Tibial nerve (tissue), 4 donors: ENCODE data around the gene DNAJA3. TPM values are rescaled to one million over a fixed set of nuclear protein-coding genes. Genes with fewer than 3 reads are reported as not detected.

Source experiments
- DNase-seq, 2 donors: peaks; one replicate each; pipeline ENCODE4 v3.0.0-alpha.2; 2019; ENCODE audit warnings: low spot score in 2 of 2
- H3K27ac ChIP-seq, 4 donors: fragments of 200-600 bp; sonication (generic) in 3 of 4; one replicate each; pipeline ENCODE4 v1.5.1; 2017 to 2019; ENCODE audit warnings: mild to moderate bottlenecking in 1 of 4
- H3K27me3 ChIP-seq, 2 donors: fragments of 200-600 bp; sonication (generic) in 1 of 2; one replicate each; pipeline versions ENCODE4 v1.5.1 to v1.6.0; 2017 to 2019
- H3K36me3 ChIP-seq, 3 donors: fragments of 200-600 bp; sonication (generic); one replicate each; pipeline ENCODE4 v1.5.1; 2018 to 2019
- H3K4me1 ChIP-seq, 4 donors: fragments of 200-600 bp; sonication (generic) in 3 of 4; one replicate each; pipeline ENCODE4 v1.5.1; 2017 to 2019
- H3K4me3 ChIP-seq, 4 donors: fragments of 200-600 bp; sonication (generic) in 3 of 4; one replicate each; pipeline ENCODE4 v1.5.1; 2017 to 2019; ENCODE audit warnings: mild to moderate bottlenecking in 1 of 4, moderate library complexity in 1 of 4
- H3K9me3 ChIP-seq, 4 donors: fragments of 200-600 bp; sonication (generic) in 3 of 4; one replicate each; pipeline ENCODE4 v1.5.1; 2017 to 2019
- CTCF ChIP-seq, 5 experiments: fragments of 200-600 bp in 3 of 5; fragments of 450-650 bp in 2 of 5; sonication (generic) in 3 of 5; IDR thresholded peaks; one replicate each; pipeline ENCODE4 v1.5.1; 2016 to 2019; ENCODE audit warnings: antibody characterized with exemption in 5 of 5, mild to moderate bottlenecking in 3 of 5, moderate library complexity in 2 of 5
- EP300 ChIP-seq, 2 donors: sonication (generic); formaldehyde crosslinking; IDR thresholded peaks; one replicate each; pipeline ENCODE4 v1.6.1; 2017; ENCODE audit warnings: antibody characterized with exemption in 2 of 2, mild to moderate bottlenecking in 1 of 2
- POLR2A ChIP-seq, 2 donors: fragments of 450-650 bp; IDR thresholded peaks; one replicate each; pipeline ENCODE4 v1.6.1; 2017; ENCODE audit warnings: antibody characterized with exemption in 2 of 2, mild to moderate bottlenecking in 2 of 2, moderate library complexity in 2 of 2
- WGBS, 2 donors: methylation state at CpG; one replicate each; pipeline ENCODE4 v1.1.5; 2018; 5-methylcytosine and 5-hydroxymethylcytosine counted together
- total RNA-seq, 4 donors: library from RNA; depleted of rRNA; stranded (reverse); fragments of >200 nt; gene quantifications; one replicate each; pipeline ENCODE4 v1.1.0, GENCODE V29; 2016

The DNAJA3 gene
- total RNA-seq, 4 donors from 2014 or later: 37.6 to 53.0 (median 49.2) TPM

DNA sequence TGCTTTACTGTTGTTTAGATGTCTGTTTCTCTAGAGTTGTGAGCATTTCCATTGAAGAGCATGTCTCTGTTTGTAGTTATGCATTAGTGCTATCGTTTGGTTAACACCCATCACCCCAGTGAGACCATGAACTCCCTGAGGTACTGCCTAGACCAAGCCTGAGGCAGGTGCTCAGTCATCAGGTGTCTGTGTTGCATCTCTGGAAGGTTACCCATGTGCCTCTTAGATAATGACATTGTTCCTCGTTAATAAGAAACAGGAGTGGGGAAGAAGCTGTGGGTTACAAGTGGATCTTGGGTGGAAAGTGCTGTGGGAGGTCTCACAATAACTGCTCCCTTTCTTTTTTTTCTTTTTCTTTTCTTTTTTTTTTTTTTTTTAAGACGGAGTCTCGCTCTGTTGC, 18.3 kb downstream of the DNAJA3 start:
- Histone ChIP-seq H3K36me3 (peaks cover 6 to 100% (median 25%) of the 10 kb centered on the region in 3 donors), H3K4me1 (no peaks in the 10 kb centered on the region), H3K27me3 (no peaks in the 10 kb centered on the region), H3K4me3 (no peak overlapping the region), H3K27ac (no peak overlapping the region), H3K9me3 (no peaks in the 10 kb centered on the region)
- TF ChIP-seq EP300 (IDR thresholded peaks at IDR 0.05): no peak
- TF ChIP-seq POLR2A (IDR thresholded peaks at IDR 0.05): no peak
- TF ChIP-seq CTCF (IDR thresholded peaks at IDR 0.05): no peak
- no peak for DNase-seq
- WGBS, 2 donors: 91 to 94% methylated on average over 4 of the region's 4 CpGs

- Histone ChIP-seq H3K9me3 (no peaks in the 10 kb centered on the region), H3K27me3 (no peaks in the 10 kb centered on the region), H3K36me3 (peaks cover 3 to 98% (median 29%) of the 10 kb centered on the region in 3 donors), H3K4me1 (no peaks in the 10 kb centered on the region), H3K27ac (no peak overlapping the region), H3K4me3 (no peak overlapping the region)
- TF ChIP-seq POLR2A (IDR thresholded peaks at IDR 0.05) (no peak), CTCF (IDR thresholded peaks at IDR 0.05) (no peak), EP300 (IDR thresholded peaks at IDR 0.05) (no peak)
- WGBS, 2 donors: 94% methylated on average over 9 to 12 of the region's 14 CpGs
- no peak for DNase-seq
Measured at GRCh38 chr16:4450430-4450829, 24.8 kb downstream of the DNAJA3 start.

- H3K9me3 ChIP-seq: no peaks in the 10 kb centered on the region
- 79 to 81% methylated on average over 14 of the region's 14 CpGs for WGBS, 2 donors
- no peaks in the 10 kb centered on the region for H3K27me3 ChIP-seq
- no peaks in the 10 kb centered on the region for H3K4me1 ChIP-seq
- TF ChIP-seq CTCF (IDR thresholded peaks at IDR 0.05): no peak
- no peak for TF ChIP-seq POLR2A (IDR thresholded peaks at IDR 0.05)
- TF ChIP-seq EP300 (IDR thresholded peaks at IDR 0.05): no peak
- H3K36me3 ChIP-seq: peaks cover 3 to 98% (median 34%) of the 10 kb centered on the region in 3 donors
- no peak overlapping the region for H3K4me3 ChIP-seq
- H3K27ac ChIP-seq: no peak overlapping the region
- DNase-seq: no peak
Measured at GRCh38 chr16:4450931-4451519, 25.4 kb downstream of the DNAJA3 start.

DNA sequence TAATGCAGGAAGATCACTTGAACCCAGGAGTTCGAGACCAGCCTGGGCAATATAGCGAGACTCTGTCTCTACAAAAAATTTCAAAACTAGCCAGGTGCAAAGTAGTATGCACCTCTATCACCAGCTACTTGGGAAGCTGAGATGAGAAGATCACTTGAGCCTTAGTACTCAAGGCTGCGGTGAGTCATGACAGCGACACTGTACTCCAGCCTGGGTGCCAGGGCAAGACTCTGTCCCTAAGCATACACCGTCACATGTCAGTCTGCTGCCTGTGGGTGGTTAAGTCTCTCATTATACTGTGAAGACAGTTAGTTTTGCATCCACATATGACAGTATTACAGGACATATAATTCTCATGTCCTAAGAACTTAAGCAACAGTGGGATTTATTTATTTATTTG, 27.0 kb downstream of the DNAJA3 start:
- WGBS, 2 donors: 92 to 97% methylated on average over 5 of the region's 5 CpGs
- no peak for DNase-seq
- no peaks in the 10 kb centered on the region for H3K4me1 ChIP-seq
- no peaks in the 10 kb centered on the region for H3K9me3 ChIP-seq
- no peak overlapping the region for H3K4me3 ChIP-seq
- no peak for TF ChIP-seq EP300 (IDR thresholded peaks at IDR 0.05)
- TF ChIP-seq CTCF (IDR thresholded peaks at IDR 0.05): no peak
- no peak for TF ChIP-seq POLR2A (IDR thresholded peaks at IDR 0.05)
- no peak overlapping the region for H3K27ac ChIP-seq
- peaks cover 0 to 98% (median 32%) of the 10 kb centered on the region in 3 donors for H3K36me3 ChIP-seq
- no peaks in the 10 kb centered on the region for H3K27me3 ChIP-seq

GRCh38 chr16:4454623-4455022, 29.0 kb downstream of the DNAJA3 start:
- Histone ChIP-seq H3K4me1 (peaks cover 0 to 10% (median 6%) of the 10 kb centered on the region in 4 donors), H3K27ac (no peak overlapping the region), H3K4me3 (no peak overlapping the region), H3K27me3 (no peaks in the 10 kb centered on the region), H3K36me3 (peaks cover 0 to 95% (median 29%) of the 10 kb centered on the region in 3 donors), H3K9me3 (no peaks in the 10 kb centered on the region)
- TF ChIP-seq CTCF (IDR thresholded peaks at IDR 0.05) (no peak), POLR2A (IDR thresholded peaks at IDR 0.05) (no peak), EP300 (IDR thresholded peaks at IDR 0.05) (no peak)
- DNase-seq: no peak
- WGBS, 2 donors: 75 to 76% methylated on average over 9 of the region's 9 CpGs
